GM20000 (cell line): ENCODE measurements around the gene CMIP.

Experiments used
- DNase-seq: peaks from one replicate; pipeline ENCODE4 v3.0.0; 2012; ENCODE audit warnings: low spot score
- TF ChIP-seq, protein P1 (sequence below): IDR thresholded peaks from 2 replicates; pipeline ENCODE4 v1.5.1; 2012; ENCODE audit warnings: mild to moderate bottlenecking, control low read depth; ENCODE audit errors: extremely low read depth, missing control alignments

CMIP gene

GRCh38 chr16:81478876-81479511 lies 34.4 kb downstream of the CMIP start:
- DNase-seq, result peak; percentile 83
- TF ChIP-seq, protein P1, sequence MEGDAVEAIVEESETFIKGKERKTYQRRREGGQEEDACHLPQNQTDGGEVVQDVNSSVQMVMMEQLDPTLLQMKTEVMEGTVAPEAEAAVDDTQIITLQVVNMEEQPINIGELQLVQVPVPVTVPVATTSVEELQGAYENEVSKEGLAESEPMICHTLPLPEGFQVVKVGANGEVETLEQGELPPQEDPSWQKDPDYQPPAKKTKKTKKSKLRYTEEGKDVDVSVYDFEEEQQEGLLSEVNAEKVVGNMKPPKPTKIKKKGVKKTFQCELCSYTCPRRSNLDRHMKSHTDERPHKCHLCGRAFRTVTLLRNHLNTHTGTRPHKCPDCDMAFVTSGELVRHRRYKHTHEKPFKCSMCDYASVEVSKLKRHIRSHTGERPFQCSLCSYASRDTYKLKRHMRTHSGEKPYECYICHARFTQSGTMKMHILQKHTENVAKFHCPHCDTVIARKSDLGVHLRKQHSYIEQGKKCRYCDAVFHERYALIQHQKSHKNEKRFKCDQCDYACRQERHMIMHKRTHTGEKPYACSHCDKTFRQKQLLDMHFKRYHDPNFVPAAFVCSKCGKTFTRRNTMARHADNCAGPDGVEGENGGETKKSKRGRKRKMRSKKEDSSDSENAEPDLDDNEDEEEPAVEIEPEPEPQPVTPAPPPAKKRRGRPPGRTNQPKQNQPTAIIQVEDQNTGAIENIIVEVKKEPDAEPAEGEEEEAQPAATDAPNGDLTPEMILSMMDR, result no peak

DNA sequence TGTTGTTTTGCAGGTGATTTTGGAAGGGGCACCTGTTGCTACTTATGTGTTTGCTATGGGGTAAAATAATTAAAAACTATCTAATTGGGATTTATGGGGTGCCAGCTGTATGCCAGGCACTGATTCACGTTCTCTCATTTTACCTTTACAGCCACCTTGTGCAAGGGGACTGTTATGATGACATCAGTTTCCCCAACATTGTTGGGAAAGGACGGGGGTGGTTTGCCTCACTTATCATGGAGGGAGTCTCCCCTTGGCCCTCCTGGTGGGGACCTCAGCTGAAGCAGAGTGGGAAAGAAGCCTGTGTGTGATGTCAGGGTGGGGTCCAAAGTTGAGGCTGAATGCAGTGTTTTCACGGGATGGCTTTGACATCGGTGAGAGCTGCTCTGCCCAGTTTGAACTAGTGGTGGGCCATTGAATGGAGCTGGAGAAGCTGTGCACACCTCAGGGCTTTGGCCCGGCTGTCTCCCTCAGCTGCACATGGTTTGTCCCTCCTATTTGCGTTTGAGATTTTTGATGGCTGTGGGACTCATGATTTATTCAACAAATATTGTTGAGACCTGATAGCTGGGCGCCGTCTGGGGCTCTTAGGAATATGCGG lies 36.1 kb downstream of the CMIP start:
- peak; percentile 41 for DNase-seq
- TF ChIP-seq, protein P1, result no peak

GRCh38 chr16:81481207-81481821 lies 36.7 kb downstream of the CMIP start:
- peak; percentile 94 for DNase-seq
- TF ChIP-seq, protein P1, result no peak

GRCh38 chr16:81482329-81483063 lies 37.9 kb downstream of the CMIP start:
- no peak for DNase-seq
- TF ChIP-seq, protein P1, result no peak

DNA sequence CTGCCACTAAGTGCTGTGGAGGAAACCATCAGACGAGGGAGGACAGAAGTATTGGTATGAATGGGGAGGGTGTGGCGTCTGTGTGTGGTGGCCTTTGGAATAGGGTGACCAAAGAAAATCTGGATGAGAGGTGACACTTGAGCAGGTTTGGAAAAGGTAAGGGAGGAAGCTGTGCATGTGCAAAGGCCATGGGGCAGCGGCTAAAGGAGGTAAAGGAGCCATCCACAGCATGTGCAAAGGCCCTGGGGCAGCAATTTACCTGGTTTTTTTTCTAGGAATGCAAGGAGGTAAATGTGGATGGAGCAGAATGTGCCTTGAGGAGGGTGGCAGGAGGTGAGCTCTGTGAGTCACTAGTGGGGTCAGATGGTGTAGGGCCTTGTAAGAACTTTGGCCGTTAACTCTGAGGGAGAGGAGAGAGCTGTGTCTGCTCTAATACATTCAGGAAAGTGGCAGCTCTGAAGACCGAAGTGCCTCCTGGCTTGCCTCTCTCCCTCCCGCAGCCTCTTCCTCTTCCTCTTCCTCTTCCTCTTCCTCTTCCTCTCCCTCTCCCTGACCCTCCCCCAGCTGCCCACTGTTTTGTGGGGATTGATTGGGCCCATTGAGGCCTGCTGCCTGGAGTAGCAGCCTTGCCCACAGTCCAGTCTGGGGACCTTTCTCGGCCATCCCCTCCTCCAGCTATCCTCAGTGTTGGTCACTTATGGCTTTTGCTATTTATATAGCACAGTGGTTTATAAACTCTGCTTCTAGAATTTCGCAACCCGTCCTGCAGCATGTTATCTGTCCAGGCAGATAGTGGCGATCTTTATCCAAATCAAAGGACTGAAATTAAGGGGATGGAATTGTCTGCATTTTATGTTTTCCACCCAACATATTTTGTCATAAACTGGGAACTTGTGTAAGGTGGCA lies 38.7 kb downstream of the CMIP start:
- DNase-seq, result no peak
- TF ChIP-seq, protein P1, result no peak

DNA sequence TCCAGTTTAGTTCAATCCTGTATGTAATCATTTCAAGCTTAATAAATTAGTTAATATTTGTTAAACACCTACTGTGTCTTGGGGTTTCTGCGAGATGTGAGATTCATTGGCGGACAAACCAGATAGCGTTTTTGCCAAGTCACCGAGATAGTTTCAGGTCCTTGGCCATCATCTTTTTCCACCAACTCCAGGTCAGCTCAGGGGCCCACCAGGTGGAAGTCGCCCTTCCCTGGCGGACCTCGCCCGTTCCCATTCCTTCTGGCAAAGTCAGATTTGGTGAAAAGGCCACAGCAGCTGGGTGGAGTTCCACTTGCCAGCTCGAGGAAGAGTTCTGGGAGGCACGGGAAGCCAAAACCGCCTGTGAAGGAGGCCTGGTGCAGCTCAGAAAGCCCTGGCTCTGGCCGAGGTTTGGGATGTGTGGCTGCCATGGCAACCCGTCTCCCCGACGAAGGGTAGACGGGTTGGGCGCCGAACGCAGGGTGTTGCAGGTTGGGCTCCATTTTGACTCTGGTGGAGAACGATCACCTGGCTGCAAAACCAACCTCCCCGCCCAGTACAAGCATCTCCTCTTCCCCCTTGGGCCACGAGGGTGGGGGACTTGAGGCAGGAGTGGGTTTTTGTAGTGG lies 39.5 kb downstream of the CMIP start:
- DNase-seq, result no peak
- TF ChIP-seq, protein P1, result no peak
